A549 treated with DMSO at 1 μM for 4 hours (cell line): Measurements from ENCODE around the gene NSD2. TPM values are rescaled to one million over a fixed set of nuclear protein-coding genes. Genes with fewer than 3 reads are reported as not detected.

Experiments used
- total RNA-seq: library from RNA; stranded (reverse); fragments of 200-300 nt; extraction: Qiagen RNA extraction; gene quantifications from 5 replicates; pipeline ENCODE4 v1.2.3, GENCODE V29; 2022; ENCODE audit warnings: low read depth

NSD2 gene
- 37.8 to 51.6 TPM (median 50.6 TPM) in 5 replicates for total RNA-seq

GRCh38 chr4:1870578-1871443 is at the start of gene NSD2:
Gene NSD2, plus strand, starts transcription at chr4:1871393. Its CDS starts 29,262 bp downstream, at chr4:1900655.

GRCh38 chr4:1856071-1856942 is 14.9 kb upstream of the NSD2 start, which contains the start of gene LETM1:
Gene LETM1, minus strand, starts transcription at chr4:1856156. Its CDS starts 206 bp downstream, at chr4:1855950.

GRCh38 chr4:2008921-2009650 is 137.9 kb downstream of the NSD2 start, which contains the start of gene NELFA:
Gene NELFA, minus strand, starts transcription at chr4:2008974. Its CDS starts 15 bp downstream, at chr4:2008959.

Other genes with a start within 250 kb of the NSD2 start
- 0.24 to 0.99 TPM (median 0.75 TPM) in 5 replicates for gene FAM53A, start 187.1 kb upstream of the NSD2 start, total RNA-seq
- 70.6 to 81.3 TPM (median 76.3 TPM) in 5 replicates for gene SLBP, start 159.1 kb upstream of the NSD2 start, total RNA-seq
- gene TMEM129, start 150.1 kb upstream of the NSD2 start, total RNA-seq = 18.3 to 25.6 TPM (median 22.0 TPM) in 5 replicates
- gene TACC3, start 149.9 kb upstream of the NSD2 start, total RNA-seq = 75.7 to 96.5 TPM (median 85.7 TPM) in 5 replicates
- 1.3 to 2.2 TPM (median 1.7 TPM) in 5 replicates for gene FGFR3, start 78.1 kb upstream of the NSD2 start, total RNA-seq
- 25.5 to 33.1 TPM (median 32.1 TPM) in 5 replicates for gene LETM1, start 15.2 kb upstream of the NSD2 start, total RNA-seq
- gene NELFA, start 137.6 kb downstream of the NSD2 start, total RNA-seq = 17.6 to 26.9 TPM (median 23.2 TPM) in 5 replicates
- gene NAT8L, start 187.9 kb downstream of the NSD2 start, total RNA-seq = 11.9 to 15.4 TPM (median 13.8 TPM) in 5 replicates